ENCODE data around the gene PADI1. TPM values are rescaled to one million over a fixed set of nuclear protein-coding genes. Genes with fewer than 3 reads are reported as not detected.

PADI1 gene
- total and polyA plus RNA-seq, 2 donors: 0.14 to 0.57 TPM

DNA sequence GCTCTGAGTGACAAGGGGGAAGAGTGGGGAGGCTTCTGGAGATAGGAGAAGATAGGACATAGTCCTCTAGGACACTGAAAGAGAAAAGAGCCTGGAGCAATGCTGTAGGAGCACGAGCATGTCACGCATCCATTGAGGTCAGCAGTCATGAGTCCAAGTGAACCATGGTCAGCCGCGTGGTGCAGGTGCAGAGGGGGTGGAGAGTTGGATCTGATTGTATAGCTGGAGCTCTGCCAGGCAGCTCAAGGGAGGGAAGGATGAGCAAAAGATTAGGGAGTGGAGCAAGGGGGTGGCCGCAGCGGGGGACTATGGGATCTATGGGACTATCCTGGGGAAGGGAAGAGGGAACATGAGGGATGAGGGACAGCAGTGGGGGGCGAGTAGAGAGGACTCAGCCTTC, 14.0 kb downstream of the PADI1 start:
- Histone ChIP-seq H3K27me3 (ENCODE audit: control insufficient read depth in 2 of 2, insufficient read depth in 1 of 2, low read length in 1 of 2) (peaks cover 2 to 71% of the 10 kb centered on the region in 2 donors), H3K9me3 (ENCODE audit: control insufficient read depth in 2 of 2, insufficient read depth in 1 of 2, low read length in 1 of 2) (no peaks in the 10 kb centered on the region)
- 86% methylated on average over 7 of the region's 7 CpGs for WGBS

DNA sequence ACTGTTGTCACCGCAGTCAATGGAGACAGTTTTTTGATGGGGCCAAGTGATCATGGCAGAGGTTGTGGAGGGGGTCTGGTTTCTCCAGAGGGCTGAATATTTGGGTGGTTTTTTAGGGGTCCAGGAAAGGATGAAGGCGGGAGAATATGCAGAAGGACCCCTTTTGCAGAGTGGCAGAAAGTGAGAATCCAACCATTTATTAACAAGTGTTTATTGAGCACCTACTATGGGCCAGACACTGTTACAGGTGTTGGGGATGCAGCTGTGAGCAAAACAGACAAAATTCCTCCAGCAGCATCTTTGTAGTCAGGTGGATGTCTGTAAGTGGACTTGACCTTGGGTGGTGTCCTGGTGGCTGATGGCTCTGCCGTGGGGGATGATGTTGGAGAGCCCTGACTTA, 15.4 kb downstream of the PADI1 start:
- H3K9me3 ChIP-seq (ENCODE audit: control insufficient read depth in 2 of 2, insufficient read depth in 1 of 2, low read length in 1 of 2): no peaks in the 10 kb centered on the region
- no peak overlapping the region for H3K4me3 ChIP-seq (ENCODE audit: low read length in 2 of 2)
- H3K27me3 ChIP-seq (ENCODE audit: control insufficient read depth in 2 of 2, insufficient read depth in 1 of 2, low read length in 1 of 2): peaks cover 0 to 67% of the 10 kb centered on the region in 2 donors
- DNase-seq (ENCODE audit: low read depth in 6 of 9, low spot score in 9 of 9): no peak
- H3K36me3 ChIP-seq (ENCODE audit: control insufficient read depth in 2 of 2, insufficient read depth in 2 of 2, low read length in 1 of 2): no peaks in the 10 kb centered on the region
- 97% methylated on average over 3 of the region's 3 CpGs for WGBS
- no peaks in the 10 kb centered on the region for H3K4me1 ChIP-seq (ENCODE audit: control insufficient read depth in 2 of 2, insufficient read depth in 2 of 2, low read length in 2 of 2)
- no peak overlapping the region for H3K27ac ChIP-seq (ENCODE audit: low read depth in 1 of 2, low read length in 1 of 2)

More for the DNA sequence above, 14.0 kb downstream of the PADI1 start:
- Histone ChIP-seq H3K4me3 (ENCODE audit: low read length in 2 of 2) (no peak overlapping the region), H3K4me1 (ENCODE audit: control insufficient read depth in 2 of 2, insufficient read depth in 2 of 2, low read length in 2 of 2) (no peaks in the 10 kb centered on the region), H3K27ac (ENCODE audit: low read depth in 1 of 2, low read length in 1 of 2) (no peak overlapping the region), H3K36me3 (ENCODE audit: control insufficient read depth in 2 of 2, insufficient read depth in 2 of 2, low read length in 1 of 2) (no peaks in the 10 kb centered on the region)
- DNase-seq (ENCODE audit: low read depth in 6 of 9, low spot score in 9 of 9): no peak

DNA sequence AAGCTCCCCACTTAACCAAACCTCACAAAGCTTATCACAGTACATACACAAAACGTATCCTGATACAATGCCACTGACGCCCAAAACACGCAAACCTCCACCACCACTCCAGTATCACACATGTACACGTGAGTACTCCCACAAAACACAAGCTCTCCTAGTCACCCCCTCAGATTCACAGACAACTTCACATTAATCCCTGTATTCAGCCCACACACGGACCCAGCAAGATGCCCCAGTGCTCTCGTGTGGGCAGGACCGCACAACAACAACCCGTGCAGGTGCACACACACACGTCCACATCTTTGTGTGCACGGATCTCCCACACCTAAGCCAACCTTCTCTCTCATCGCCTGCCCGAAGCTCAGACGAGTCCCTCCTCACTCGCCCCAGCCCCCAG, 17.6 kb downstream of the PADI1 start:
- H3K27me3 ChIP-seq (ENCODE audit: control insufficient read depth in 2 of 2, insufficient read depth in 1 of 2, low read length in 1 of 2): peaks cover 0 to 52% of the 10 kb centered on the region in 2 donors
- no peak overlapping the region for H3K27ac ChIP-seq (ENCODE audit: low read depth in 1 of 2, low read length in 1 of 2)
- 97% methylated on average over 14 of the region's 14 CpGs for WGBS
- no peaks in the 10 kb centered on the region for H3K9me3 ChIP-seq (ENCODE audit: control insufficient read depth in 2 of 2, insufficient read depth in 1 of 2, low read length in 1 of 2)
- H3K4me3 ChIP-seq (ENCODE audit: low read length in 2 of 2): no peak overlapping the region
- no peaks in the 10 kb centered on the region for H3K36me3 ChIP-seq (ENCODE audit: control insufficient read depth in 2 of 2, insufficient read depth in 2 of 2, low read length in 1 of 2)
- DNase-seq (ENCODE audit: low read depth in 6 of 9, low spot score in 9 of 9): no peak
- H3K4me1 ChIP-seq (ENCODE audit: control insufficient read depth in 2 of 2, insufficient read depth in 2 of 2, low read length in 2 of 2): no peaks in the 10 kb centered on the region

DNA sequence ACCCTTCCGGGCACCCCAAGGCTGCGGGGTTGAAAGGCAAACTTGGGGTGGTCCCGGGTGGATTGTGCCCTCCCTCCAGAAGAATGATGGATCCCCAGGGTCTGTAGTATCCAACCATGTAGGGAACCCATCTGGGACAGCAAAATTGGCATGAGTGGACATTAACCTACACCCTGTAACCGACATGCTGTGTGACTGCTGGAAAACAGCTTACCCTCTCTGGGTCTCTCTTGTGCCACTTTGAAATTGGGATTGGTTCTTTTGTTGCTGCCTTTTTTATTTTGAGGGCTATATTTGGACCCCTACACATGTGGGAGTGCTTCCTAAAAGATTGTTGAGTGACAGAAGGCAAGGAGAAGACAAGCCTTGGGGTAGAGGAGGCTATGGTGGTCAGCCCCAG, 19.5 kb downstream of the PADI1 start:
- Histone ChIP-seq H3K9me3 (ENCODE audit: control insufficient read depth in 2 of 2, insufficient read depth in 1 of 2, low read length in 1 of 2) (no peaks in the 10 kb centered on the region), H3K27ac (ENCODE audit: low read depth in 1 of 2, low read length in 1 of 2) (no peak overlapping the region), H3K36me3 (ENCODE audit: control insufficient read depth in 2 of 2, insufficient read depth in 2 of 2, low read length in 1 of 2) (no peaks in the 10 kb centered on the region), H3K4me3 (ENCODE audit: low read length in 2 of 2) (no peak overlapping the region), H3K4me1 (ENCODE audit: control insufficient read depth in 2 of 2, insufficient read depth in 2 of 2, low read length in 2 of 2) (no peaks in the 10 kb centered on the region), H3K27me3 (ENCODE audit: control insufficient read depth in 2 of 2, insufficient read depth in 1 of 2, low read length in 1 of 2) (peaks cover 0 to 45% of the 10 kb centered on the region in 2 donors)
- DNase-seq (ENCODE audit: low read depth in 6 of 9, low spot score in 9 of 9): no peak
- WGBS: 94% methylated on average over 4 of the region's 4 CpGs

DNA sequence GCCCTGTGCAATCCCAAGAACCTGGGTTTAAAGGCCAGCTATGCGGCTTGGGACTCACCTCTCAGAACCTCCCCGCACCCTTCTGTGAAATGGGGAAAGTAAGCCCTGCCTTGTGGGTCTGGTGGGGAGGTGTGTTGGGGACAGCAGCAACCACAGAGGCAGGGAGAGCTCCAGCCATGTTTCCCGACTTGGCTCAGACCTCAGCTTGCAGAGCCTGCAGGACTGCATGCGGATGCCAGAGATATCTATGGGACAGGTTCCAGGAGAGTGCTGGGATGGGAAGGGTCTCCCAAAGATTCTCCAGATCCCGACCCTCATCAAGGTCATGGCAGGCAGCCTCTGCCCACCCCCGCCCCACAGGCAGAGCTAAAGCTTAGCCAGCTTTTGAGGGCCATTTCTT, 20.2 kb downstream of the PADI1 start:
- H3K27ac ChIP-seq (ENCODE audit: low read depth in 1 of 2, low read length in 1 of 2): no peak overlapping the region
- H3K36me3 ChIP-seq (ENCODE audit: control insufficient read depth in 2 of 2, insufficient read depth in 2 of 2, low read length in 1 of 2): no peaks in the 10 kb centered on the region
- no peaks in the 10 kb centered on the region for H3K4me1 ChIP-seq (ENCODE audit: control insufficient read depth in 2 of 2, insufficient read depth in 2 of 2, low read length in 2 of 2)
- peaks cover 0 to 39% of the 10 kb centered on the region in 2 donors for H3K27me3 ChIP-seq (ENCODE audit: control insufficient read depth in 2 of 2, insufficient read depth in 1 of 2, low read length in 1 of 2)
- H3K4me3 ChIP-seq (ENCODE audit: low read length in 2 of 2): no peak overlapping the region
- H3K9me3 ChIP-seq (ENCODE audit: control insufficient read depth in 2 of 2, insufficient read depth in 1 of 2, low read length in 1 of 2): no peaks in the 10 kb centered on the region
- WGBS: 93% methylated on average over 6 of the region's 6 CpGs
- no peak for DNase-seq (ENCODE audit: low read depth in 6 of 9, low spot score in 9 of 9)

DNA sequence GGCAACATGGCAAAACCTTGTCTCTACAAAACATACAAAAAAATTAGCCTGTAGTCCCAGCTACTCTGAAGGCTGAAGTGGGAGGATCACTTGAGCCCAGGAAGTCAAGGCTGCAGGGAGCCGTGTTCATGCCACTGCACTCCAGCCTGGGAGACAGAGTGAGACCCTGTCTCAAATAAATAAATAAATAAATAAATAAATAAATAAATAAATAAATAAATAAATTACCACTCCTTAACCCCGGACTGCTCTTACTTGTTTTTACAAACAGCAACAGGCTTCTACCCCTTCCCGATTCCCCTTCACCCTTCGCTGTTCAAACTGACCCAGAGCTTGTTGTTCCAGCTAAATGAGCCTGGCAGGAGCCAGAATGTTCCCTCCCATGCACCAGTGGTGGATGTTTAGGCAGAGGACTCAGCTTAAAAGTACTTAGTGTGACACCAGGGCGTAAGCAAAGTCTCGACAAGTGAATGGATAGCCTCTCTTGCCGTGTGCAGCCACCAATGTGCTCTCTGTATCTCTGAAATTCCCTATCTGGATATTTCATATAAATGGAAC, 22.5 kb downstream of the PADI1 start:
- no peak for DNase-seq (ENCODE audit: low read depth in 6 of 9, low spot score in 9 of 9)
- Histone ChIP-seq H3K4me3 (ENCODE audit: low read length in 2 of 2) (no peak overlapping the region), H3K27ac (ENCODE audit: low read depth in 1 of 2, low read length in 1 of 2) (no peak overlapping the region)

DNA sequence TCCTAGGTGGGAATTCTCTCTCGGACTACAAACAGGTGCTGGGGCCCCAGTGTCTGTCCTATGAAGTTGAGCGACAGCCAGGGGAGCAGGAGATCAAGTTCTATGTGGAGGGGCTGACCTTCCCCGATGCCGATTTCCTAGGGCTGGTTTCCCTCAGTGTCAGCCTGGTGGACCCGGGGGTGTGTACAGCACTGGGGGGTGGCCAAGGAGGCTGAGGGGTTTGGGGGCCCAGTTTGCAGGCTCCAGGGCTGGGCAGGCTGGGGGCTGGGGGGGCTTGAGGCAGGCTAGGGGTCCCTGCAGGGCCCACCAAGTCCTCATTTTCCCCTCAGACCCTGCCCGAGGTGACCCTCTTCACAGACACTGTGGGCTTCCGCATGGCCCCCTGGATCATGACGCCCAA, 23.7 kb downstream of the PADI1 start:
- H3K27ac ChIP-seq (ENCODE audit: low read depth in 1 of 2, low read length in 1 of 2): no peak overlapping the region

More for the DNA sequence above, 22.5 kb downstream of the PADI1 start:
- WGBS: 88% methylated on average over 7 of the region's 7 CpGs
- no peaks in the 10 kb centered on the region for H3K36me3 ChIP-seq (ENCODE audit: control insufficient read depth in 2 of 2, insufficient read depth in 2 of 2, low read length in 1 of 2)
- H3K9me3 ChIP-seq (ENCODE audit: control insufficient read depth in 2 of 2, insufficient read depth in 1 of 2, low read length in 1 of 2): no peaks in the 10 kb centered on the region
- peaks cover 0 to 30% of the 10 kb centered on the region in 2 donors for H3K27me3 ChIP-seq (ENCODE audit: control insufficient read depth in 2 of 2, insufficient read depth in 1 of 2, low read length in 1 of 2)
- no peaks in the 10 kb centered on the region for H3K4me1 ChIP-seq (ENCODE audit: control insufficient read depth in 2 of 2, insufficient read depth in 2 of 2, low read length in 2 of 2)

DNA sequence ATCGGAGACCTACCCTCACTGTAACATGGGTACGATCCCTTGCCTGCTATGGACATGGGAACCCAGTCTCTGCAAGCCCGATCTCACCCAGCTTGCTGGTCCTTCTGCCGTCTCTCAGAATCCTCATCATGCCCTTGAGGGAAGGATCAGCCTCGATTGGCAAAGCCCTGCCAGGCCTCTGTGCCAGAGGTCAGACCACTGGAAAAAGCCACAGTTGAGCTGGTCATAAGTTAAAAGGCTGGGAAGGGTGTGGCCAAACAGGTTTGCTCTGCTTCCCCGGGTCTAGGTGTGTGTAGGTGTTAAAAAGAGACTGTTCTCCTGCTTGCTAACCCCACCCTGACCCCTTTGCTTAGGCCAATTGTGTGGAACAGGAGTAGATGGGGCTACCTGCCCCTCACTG, 24.5 kb downstream of the PADI1 start:
- no peak overlapping the region for H3K27ac ChIP-seq (ENCODE audit: low read depth in 1 of 2, low read length in 1 of 2)
- H3K4me1 ChIP-seq (ENCODE audit: control insufficient read depth in 2 of 2, insufficient read depth in 2 of 2, low read length in 2 of 2): no peaks in the 10 kb centered on the region
- no peaks in the 10 kb centered on the region for H3K36me3 ChIP-seq (ENCODE audit: control insufficient read depth in 2 of 2, insufficient read depth in 2 of 2, low read length in 1 of 2)
- 94% methylated on average over 6 of the region's 6 CpGs for WGBS
- no peak for DNase-seq (ENCODE audit: low read depth in 6 of 9, low spot score in 9 of 9)
- peaks cover 0 to 18% of the 10 kb centered on the region in 2 donors for H3K27me3 ChIP-seq (ENCODE audit: control insufficient read depth in 2 of 2, insufficient read depth in 1 of 2, low read length in 1 of 2)
- H3K9me3 ChIP-seq (ENCODE audit: control insufficient read depth in 2 of 2, insufficient read depth in 1 of 2, low read length in 1 of 2): no peaks in the 10 kb centered on the region
- H3K4me3 ChIP-seq (ENCODE audit: low read length in 2 of 2): no peak overlapping the region

More for the DNA sequence above, 23.7 kb downstream of the PADI1 start:
- H3K9me3 ChIP-seq (ENCODE audit: control insufficient read depth in 2 of 2, insufficient read depth in 1 of 2, low read length in 1 of 2): no peaks in the 10 kb centered on the region
- H3K4me1 ChIP-seq (ENCODE audit: control insufficient read depth in 2 of 2, insufficient read depth in 2 of 2, low read length in 2 of 2): no peaks in the 10 kb centered on the region
- no peak overlapping the region for H3K4me3 ChIP-seq (ENCODE audit: low read length in 2 of 2)
- 93% methylated on average over 8 of the region's 8 CpGs for WGBS
- H3K36me3 ChIP-seq (ENCODE audit: control insufficient read depth in 2 of 2, insufficient read depth in 2 of 2, low read length in 1 of 2): no peaks in the 10 kb centered on the region
- peaks cover 0 to 24% of the 10 kb centered on the region in 2 donors for H3K27me3 ChIP-seq (ENCODE audit: control insufficient read depth in 2 of 2, insufficient read depth in 1 of 2, low read length in 1 of 2)
- no peak for DNase-seq (ENCODE audit: low read depth in 6 of 9, low spot score in 9 of 9)

DNA sequence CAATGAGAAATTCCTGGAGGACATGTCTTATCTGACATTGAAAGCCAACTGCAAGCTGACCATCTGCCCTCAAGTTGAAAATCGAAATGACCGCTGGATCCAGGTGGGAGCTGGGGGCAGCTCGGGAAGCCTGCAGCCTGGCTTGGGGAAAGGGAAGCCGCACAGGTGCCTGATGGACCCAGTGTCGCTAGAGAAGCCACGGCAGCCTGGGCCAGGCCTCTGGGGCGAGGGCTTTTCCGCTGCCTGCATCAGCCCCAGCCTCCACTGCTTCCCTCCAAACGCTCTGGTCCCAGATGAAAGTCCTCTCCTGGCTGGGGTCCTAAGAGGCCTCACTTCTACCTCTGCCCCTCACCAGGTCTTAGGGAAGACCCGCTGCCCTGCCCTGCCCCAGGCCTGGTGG, 25.2 kb downstream of the PADI1 start:
- Histone ChIP-seq H3K4me1 (ENCODE audit: control insufficient read depth in 2 of 2, insufficient read depth in 2 of 2, low read length in 2 of 2) (no peaks in the 10 kb centered on the region), H3K27ac (ENCODE audit: low read depth in 1 of 2, low read length in 1 of 2) (no peak overlapping the region), H3K36me3 (ENCODE audit: control insufficient read depth in 2 of 2, insufficient read depth in 2 of 2, low read length in 1 of 2) (no peaks in the 10 kb centered on the region), H3K9me3 (ENCODE audit: control insufficient read depth in 2 of 2, insufficient read depth in 1 of 2, low read length in 1 of 2) (no peaks in the 10 kb centered on the region), H3K4me3 (ENCODE audit: low read length in 2 of 2) (no peak overlapping the region), H3K27me3 (ENCODE audit: control insufficient read depth in 2 of 2, insufficient read depth in 1 of 2, low read length in 1 of 2) (peaks cover 0 to 14% of the 10 kb centered on the region in 2 donors)
- WGBS: 94% methylated on average over 10 of the region's 10 CpGs
- no peak for DNase-seq (ENCODE audit: low read depth in 6 of 9, low spot score in 9 of 9)

Measured in thymus (tissue), 11 donors.